Measurements from ENCODE around the gene POTEM.
"Not testable (repeated sequence)": the region's sequence is repeated elsewhere in the genome, so short reads cannot be mapped to it uniquely, and the experiment has no call there.

Gene POTEM

DNA sequence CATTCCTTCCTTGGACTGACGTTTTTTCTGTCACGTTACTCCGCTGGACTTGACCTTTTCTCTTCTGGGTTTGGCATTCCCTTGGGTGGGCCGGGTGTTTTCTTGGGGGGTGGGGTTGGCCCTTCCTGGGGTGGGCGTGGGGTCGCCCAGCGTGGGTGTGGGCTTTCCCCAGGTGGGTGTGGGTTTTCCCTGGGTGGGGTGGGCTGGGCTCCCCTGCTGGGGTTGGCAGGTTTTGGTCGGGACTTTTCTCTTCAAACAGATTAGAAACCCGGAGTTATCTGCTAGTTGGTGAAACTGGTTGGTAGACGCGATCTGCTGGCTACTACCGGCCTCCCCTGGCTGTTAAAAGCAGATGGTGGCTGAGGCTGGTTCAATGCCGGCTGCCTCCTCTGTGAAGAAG lies at the start of gene POTEM:
Gene POTEM (plus strand): TSS at position 301 of the 400 bp plus-strand sequence. CDS start 52 bp downstream, at position 353.
- not testable (repeated sequence) for DNase-seq

DNA sequence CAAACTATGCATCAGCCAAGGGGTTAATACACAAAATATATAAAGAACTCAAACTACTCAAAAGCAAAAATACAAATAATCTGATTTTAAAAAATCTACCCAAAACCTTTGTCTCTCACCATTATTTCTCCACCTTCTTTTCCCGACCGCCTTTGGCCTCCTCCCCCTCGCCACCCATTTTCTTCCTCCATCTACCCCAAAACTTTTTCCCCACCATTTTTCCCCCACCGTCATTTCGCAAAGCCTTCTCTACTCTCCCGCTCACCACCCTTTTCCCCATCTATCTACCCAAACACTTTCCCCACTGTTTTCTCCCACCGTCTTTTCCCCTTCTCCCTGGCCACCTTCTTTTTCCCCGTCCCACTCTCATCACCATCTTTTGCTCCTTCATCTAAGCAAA lies 48.9 kb upstream of the POTEM start:
- not testable (repeated sequence) for DNase-seq

DNA sequence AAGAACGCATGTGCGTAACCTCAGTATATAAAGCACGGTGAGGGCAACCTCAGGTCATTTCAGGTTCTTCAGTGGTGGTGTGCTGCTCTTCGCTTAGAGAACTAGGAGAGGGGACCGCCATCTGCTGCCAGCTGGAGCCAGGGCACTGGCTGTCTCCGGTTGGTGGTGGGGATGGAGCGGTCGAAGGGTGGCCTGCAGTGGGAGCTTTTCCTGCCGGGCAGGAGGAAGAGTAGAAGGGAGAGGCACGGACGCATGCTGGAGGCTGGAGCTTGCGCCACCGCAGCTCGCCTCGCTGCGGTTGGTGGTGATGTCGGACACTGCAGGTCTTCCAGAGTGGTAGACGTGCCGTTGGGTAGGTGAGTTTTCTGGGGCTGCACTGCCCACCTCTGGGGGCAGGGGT lies 47.2 kb upstream of the POTEM start:
- not testable (repeated sequence) for DNase-seq

DNA sequence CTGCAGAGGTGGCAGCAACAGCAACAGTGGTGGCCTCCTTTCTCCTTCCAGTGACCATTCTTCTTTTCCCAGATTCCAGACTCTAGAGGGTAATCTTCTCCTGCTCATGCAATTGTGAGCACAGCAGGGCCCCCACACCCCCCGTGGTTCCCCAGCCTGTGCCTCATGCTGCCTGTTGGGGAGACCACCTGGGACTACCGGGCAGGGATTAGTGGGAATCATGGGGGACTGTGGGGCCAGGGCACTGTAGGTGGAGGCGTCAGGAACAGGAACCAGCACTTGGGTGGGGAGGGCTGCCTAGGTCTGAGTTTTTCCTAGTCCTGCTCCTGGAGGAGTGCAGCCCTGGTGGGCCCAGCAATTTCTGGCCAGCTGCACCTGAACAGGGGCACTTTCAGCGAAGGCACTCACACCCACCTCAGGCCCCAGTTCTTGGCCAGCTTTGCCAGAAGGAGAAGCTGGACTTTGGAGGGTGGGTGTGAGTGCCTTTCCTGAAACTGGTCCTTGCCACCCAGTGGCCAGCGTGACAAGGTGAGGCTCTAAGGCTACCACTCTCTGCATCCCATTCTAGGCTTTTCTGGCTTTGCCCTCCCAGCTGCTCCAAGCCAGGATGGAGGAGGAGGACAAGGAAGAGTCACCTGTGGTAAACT lies 46.1 kb upstream of the POTEM start:
- not testable (repeated sequence) for DNase-seq

DNA sequence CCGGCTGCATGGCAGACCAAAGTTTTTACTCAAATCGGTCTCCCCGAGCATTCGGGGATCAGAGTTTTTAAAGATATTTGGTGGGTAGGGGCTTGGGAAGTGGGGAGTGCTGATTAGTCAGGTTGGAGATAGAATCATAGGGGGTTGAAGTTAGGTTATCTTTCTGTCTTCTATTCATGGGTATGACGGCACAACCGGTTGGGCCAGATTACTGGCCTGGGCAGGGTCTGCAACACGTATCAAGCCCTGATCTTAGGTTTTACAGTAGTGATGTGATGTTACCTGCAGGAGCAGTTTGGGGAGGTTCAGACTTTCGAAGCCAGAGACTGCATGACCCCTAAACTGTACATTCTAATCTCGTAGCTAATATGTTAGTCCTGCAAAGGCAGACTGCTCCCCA lies 30.4 kb upstream of the POTEM start:
- DNase-seq: not testable (repeated sequence)

DNA sequence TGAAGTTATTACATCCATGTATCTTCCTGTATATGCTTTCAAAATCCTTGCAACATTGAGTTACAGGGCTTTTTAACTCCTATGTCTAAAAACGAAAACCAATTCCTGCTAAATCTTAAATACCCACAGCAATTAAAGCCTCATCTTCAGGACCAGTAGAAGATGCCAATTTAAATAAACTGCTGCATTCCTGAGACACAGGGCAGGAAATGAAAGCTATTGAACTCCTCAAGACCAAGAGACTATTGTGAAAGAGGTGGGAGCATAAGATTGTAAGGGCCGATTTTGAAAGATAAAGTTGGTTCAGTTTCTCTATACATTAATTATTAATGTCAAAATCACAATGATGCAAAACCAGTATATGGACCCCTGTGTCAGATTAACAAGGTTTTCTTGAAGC lies 28.5 kb upstream of the POTEM start:
- not testable (repeated sequence) for DNase-seq

DNA sequence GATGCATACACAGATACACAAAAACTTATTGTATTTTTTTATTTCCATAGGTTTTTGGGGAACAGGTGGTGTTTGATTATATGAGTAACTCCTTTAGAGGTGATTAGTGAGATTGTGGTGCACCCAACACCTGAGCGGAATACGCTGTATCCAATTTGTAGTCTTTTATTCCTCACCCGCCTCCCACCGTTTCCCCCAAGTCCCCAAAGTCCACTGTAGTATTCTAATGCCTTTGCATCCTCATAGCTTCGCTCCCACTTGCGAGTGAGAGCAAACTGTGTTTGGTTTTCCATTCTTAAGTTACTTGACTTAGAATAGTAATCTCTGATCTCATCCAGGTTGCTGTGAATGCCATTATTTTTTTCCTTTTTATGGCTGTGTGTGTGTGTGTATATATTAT lies 17.3 kb upstream of the POTEM start:
- DNase-seq: not testable (repeated sequence)

DNA sequence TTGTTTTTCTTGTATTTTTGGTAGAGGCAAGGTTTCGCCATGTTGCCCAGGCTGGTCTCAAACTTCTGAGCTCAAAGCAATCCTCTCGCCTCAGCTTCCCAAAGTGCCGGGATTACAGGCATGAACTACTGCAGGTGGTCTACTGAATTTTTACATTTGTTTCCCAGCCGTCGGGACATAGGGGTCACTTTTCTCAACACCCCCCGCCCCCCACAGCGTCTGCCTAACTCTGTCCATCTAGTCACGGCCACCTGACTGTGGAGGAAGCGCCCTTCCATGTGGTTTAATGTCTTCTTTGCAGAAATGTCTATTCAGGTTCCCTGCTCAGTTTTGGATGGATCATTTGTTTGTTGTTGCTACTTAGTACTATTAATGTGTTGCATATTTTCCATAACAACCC lies 14.1 kb upstream of the POTEM start:
- not testable (repeated sequence) for DNase-seq

DNA sequence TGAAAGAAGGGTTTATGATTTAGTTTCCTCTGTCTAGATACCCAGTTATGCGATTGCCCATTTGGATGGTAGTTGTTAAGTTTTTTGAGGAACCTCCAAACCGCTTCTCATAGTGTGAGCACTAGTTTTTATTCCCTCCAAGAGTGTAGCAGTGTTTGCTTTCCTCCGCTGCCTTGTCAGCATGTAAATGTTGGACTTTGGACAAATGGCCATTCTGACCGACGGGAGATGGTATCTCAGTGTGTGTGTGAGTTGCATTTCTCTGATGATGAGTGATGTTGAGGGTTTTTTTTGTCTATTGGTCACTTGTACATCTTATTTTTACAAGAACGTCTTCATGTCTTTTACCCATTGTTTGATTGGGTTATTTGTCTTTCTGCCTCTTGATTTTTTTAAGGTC lies 11.4 kb upstream of the POTEM start:
- not testable (repeated sequence) for DNase-seq

DNA sequence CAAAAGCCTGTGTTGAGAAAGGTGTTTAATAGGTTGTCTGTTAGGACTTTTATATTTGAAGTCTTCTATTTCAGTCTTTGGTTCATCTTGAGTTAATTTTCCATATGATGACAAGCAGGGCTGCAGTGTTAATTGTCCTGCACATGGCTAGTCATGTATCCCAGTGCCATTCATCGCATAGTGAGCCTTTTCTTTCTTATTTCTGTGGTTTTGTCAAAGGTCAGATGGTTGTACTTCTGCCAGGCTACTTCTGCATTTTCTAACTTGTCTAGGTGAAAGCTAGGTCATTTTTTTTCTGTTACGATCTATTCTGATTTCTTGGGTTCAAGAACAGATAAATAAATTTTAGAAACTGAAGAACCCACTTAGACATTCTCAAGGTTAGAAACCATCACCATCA lies 5.7 kb upstream of the POTEM start:
- not testable (repeated sequence) for DNase-seq

DNA sequence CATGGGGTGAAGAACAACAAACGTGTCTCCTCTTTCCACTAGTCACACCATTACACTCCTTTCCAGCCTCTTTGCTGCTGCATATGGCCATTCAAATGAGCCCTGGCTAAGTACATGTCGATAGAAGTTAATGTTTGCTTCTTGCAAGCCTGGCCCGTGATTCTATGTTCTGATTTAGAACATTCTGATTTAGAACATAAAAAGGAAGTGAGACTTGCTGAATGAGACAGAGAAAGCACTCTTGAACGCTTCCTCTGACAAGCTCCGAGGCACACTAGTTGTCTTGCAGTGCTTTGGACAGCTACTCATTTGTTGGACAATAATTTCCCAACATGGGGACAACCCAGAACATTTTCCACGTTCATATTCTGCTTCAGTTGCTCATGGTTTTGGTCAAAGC lies 5.1 kb upstream of the POTEM start:
- not testable (repeated sequence) for DNase-seq

DNA sequence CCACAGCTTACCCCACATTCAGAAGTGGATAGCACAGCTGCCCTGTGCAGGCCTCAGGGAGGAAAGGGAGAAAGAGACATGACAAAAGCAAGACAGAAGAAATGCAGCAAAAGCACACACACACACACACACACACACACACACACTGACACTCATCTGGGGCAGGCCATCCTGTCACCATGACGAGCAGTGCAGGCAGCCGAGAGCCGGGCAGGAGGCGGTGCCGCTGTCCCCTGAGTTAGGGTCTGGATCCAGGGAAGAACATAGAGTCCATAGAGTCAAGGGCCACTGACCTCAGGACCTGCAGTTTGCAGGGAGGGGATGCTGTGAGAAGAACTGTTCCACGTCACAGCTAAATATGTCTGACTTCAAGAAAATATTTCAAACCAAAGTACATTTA lies 4.0 kb upstream of the POTEM start:
- DNase-seq: not testable (repeated sequence)

DNA sequence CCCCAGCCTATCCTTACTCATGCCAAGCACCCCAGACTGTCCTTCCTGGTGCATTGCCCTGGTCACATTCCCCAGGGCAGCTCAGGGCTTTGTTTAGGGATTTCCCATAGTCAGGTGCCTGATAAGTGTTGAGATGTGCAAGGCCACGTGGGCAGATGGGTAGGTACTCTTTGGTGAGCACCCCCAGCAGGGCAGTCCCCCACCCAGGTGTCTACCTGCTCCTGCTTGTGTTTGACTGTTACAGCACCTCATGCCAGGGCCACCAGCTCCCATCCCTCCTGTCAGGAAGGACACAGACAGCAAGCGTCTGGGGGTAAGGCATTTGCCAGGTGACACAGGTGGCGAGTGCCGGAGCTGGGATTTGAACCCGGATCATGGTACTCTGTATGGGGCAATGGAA lies 2.4 kb upstream of the POTEM start:
- not testable (repeated sequence) for DNase-seq

DNA sequence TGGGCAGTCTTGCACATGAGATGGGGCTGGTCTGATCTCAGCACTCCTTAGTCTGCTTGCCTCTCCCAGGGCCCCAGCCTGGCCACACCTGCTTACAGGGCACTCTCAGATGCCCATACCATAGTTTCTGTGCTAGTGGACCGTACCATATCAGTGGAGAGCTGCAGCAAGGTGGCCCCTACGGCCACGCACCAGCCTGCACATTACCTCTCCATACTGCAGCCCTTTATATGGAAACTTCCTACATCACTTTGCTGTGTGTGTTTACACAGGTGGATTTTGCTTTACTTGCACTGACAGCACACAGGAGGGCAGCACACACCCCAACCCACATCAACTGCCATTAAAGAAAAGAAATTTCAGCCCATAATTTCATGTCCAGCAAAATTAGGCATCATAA lies 35.3 kb downstream of the POTEM start:
- DNase-seq: not testable (repeated sequence)

DNA sequence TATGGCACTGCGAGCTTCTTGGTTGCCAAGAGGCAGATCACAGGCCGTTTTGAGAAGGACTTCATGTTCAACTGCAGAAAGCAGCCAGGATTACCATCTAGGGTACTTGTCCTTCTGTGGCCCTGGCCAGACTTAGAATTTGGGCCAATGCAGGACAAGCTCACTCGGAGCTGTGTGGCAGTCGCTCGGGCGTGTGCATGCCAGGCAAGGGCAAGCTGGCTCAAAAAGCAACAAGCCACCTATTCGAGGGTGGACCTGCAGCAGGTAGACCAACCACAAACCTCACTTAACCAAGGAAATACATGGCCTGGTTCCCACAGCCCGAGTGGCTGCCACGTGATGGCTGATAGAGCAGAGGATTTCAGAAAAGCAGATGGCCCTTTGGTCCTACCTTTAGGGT lies 39.3 kb downstream of the POTEM start:
- not testable (repeated sequence) for DNase-seq

DNA sequence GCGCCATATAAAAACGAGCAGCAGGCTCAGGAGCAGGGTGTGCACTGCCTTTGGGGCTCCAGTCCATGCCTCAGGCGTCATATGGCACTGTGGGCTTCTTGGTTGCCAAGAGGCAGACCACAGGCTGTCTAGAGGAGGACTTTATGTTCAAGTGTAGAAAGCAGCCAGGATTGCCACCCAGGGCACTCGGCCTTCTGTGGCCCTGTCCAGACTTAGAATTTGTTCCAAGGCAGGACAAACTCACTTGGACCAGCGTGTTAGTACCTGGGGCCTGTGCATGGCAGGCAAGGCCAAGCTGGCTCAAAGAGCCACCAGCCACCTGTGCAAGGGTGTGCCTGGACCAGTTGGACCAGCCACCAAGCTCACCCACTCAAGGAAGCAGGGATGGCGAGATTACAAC lies 40.4 kb downstream of the POTEM start:
- DNase-seq: not testable (repeated sequence)

DNA sequence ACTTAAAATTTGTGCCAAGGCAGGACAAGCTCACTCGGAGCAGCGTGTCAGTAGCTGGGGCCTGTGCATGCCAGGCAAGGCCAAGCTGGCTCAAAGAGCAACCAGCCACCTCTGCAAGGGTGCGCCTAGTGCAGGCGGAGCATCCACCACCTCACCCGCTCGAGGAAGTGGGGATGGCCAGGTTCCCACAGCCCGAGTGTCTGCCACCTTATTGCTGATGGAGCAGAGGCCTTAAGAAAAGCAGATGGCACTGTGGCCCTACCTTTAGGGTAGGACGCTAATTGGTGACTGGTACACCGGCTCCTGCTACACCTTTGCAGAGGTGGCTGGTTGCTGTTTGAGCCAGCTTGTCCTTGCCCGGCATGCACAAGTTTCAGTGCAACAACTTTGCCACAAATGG lies 43.8 kb downstream of the POTEM start:
- DNase-seq: not testable (repeated sequence)

DNA sequence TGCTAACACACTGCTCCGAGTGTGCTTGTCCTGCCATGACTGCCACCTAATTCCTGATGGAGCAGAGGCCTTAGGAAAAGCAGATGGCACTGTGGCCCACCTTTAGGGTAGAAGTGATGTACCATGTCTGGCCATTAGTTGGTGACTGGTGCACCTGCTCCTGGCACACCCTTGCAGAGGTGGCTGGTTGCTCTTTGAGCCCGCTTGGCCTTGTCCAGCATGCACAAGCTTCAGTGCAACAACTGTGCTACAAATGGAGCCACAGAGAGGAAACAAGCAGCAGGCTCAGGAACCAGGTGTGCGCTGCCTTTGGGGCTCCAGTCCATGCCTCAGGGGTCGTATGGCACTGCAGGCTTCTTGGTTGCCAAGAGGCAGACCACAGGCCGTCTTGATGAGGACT lies 44.5 kb downstream of the POTEM start:
- DNase-seq: not testable (repeated sequence)

DNA sequence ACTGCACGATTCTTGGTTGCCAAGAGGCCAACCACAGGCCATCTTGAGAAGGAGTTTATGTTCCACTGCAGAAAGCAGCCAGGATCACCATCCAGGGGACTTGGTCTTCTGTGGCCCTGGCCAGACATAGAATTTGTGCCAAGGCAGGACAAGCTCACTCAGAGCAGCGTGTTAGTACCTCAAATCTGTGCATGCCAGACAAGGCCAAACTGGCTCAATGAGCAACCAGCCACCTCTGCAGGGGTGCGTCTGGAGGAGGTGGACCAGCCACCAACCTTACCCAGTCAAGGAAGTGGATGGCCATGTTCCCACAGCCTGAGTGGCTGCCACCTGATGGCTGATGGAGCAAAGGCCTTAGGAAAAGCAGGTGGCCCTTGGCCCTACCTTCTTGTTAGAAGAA lies 48.0 kb downstream of the POTEM start:
- not testable (repeated sequence) for DNase-seq

DNA sequence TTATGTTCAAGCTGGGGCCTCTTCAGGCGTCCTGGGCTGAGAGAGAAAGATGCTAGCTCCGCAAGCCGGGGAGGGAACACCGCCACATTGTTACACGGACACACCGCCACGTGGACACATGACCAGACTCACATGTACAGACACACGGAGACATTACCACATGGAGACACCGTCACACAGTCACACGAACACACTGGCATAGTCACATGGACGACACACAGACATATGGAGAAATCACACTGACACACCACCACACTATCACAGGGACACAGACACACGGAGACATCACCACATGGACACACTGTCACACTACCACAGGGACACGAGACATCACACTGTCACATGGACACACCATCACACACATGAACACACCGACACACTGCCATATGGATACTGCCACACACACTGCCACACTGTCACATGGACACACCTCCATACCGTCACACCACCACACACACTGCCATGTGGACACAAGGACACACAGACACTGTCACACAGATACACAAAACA lies 57.9 kb downstream of the POTEM start:
- not testable (repeated sequence) for DNase-seq

DNA sequence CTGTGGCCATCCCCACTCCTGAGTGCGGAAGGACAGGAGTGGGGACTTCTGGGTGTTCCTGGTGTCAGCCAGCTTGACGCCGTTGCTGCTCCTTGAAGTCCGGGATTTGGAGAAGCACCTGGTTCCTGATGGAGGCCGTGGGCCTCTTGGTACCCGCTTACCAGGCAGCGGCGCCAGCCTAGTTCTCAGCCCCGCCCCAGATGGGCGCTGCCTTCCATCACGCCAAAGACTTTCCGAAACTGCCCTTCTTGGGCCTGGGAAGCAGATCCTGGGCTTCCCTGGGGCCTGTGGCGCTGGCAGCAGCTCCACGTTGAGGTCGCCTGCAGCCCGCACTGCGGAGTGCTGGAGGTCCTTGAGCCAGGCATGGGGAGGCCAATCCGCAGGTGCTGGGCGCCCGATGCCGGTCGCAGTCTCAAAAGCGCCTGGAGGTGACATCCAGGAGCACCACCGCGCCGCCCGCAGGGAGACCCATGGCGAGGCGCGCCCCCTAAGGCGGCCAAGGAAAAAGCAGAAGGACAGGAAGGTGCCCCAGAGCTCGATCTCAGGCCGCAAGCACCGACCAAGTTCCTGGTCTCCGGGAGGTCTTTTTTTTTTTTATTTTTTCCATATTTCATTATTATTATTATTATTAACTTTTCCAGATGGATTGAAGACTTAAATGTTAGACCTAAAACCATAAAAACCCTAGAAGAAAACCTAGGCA lies 59.6 kb downstream of the POTEM start:
- not testable (repeated sequence) for DNase-seq

DNA sequence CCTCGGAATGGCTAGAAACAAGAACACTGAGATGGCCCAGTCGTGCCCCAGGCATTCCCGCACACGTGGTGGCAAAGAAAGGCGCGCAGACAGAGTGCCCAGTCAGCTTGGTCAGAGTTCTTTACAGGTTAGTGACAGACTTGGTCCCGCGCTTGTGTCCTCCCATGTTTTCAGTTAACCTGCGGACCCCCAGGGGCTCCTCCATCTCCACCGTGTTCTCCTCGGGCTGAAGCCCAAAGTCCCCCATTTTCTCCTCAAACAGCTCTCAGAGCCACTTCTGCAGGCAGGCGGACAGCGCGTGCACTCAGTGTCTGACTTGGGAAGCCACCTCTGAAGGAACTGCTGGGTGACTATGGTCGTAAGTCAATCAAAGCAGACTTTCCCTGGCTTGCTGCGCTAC lies 60.7 kb downstream of the POTEM start:
- not testable (repeated sequence) for DNase-seq
